Measurements from ENCODE around the gene LRRC1. TPM values are rescaled to one million over a fixed set of nuclear protein-coding genes. Genes with fewer than 3 reads are reported as not detected.

The LRRC1 gene
- total and polyA plus RNA-seq, 2 donors (not counting 3 experiments of a cell fraction or from before 2014, with no cell fraction given) = 5.6 to 11.7 TPM

DNA sequence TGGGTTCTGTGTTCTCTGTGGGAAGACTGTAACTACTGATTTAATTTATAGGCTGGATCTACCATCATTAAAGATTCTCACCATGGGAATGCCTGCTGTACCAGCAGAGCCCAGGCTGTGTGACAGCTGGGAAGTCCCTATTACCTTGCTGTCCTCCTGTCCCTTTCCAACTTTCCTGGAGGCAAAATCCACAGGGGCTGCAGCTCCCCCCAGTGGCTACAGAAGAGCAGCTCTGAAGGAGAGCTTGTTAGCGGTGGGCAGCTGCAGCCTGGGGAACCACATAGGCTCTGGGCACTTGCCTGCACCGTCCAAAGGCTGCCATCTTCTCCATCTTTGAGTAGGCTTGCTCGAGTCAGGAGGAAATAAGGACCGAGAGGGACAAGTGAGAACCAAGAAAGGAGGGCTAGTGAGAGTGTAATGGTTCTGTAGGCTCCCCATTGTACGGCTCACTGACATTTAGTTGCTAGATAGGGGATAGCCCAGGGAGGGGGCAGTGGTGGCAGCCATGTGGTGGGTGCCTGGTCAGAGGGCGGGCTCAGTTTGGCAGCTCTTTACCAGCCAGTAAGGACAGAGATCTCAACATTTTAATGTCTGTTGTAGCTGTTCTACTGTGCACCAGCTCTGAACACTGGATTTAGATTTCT lies 161.4 kb downstream of the LRRC1 start:
- DNase-seq (ENCODE audit: low read depth, low spot score) = peak; percentile 83
- no peak for TF ChIP-seq MAX (IDR thresholded peaks at IDR 0.05; ENCODE audit: insufficient read depth, insufficient read length)
- TF ChIP-seq, protein P1, sequence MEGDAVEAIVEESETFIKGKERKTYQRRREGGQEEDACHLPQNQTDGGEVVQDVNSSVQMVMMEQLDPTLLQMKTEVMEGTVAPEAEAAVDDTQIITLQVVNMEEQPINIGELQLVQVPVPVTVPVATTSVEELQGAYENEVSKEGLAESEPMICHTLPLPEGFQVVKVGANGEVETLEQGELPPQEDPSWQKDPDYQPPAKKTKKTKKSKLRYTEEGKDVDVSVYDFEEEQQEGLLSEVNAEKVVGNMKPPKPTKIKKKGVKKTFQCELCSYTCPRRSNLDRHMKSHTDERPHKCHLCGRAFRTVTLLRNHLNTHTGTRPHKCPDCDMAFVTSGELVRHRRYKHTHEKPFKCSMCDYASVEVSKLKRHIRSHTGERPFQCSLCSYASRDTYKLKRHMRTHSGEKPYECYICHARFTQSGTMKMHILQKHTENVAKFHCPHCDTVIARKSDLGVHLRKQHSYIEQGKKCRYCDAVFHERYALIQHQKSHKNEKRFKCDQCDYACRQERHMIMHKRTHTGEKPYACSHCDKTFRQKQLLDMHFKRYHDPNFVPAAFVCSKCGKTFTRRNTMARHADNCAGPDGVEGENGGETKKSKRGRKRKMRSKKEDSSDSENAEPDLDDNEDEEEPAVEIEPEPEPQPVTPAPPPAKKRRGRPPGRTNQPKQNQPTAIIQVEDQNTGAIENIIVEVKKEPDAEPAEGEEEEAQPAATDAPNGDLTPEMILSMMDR (IDR thresholded peaks at IDR 0.05; ENCODE audit: extremely low read depth in 1 of 2, insufficient read depth in 1 of 2, low read depth in 1 of 2, low read length in 2 of 2) = peak; percentile 62 to 92
- Histone ChIP-seq H3K27me3 (ENCODE audit: control insufficient read depth in 2 of 2, insufficient read depth in 2 of 2, low read length in 2 of 2) (no peaks in the 10 kb centered on the region), H3K4me2 (ENCODE audit: insufficient read depth, low read length) (no peak overlapping the region), H3K4me3 (replicated peaks in 1 of 3; ENCODE audit: insufficient read depth in 1 of 3, low read depth in 1 of 3, low read length in 3 of 3) (no peak overlapping the region), H3K27ac (ENCODE audit: insufficient read depth, low read depth, low read length) (no peak overlapping the region), H3K79me2 (ENCODE audit: control insufficient read depth, insufficient read depth, low read length) (no peaks in the 10 kb centered on the region), H4K20me1 (replicated peaks; ENCODE audit: control insufficient read depth, extremely low read depth, insufficient read depth, low read length) (no peaks in the 10 kb centered on the region), H3K4me1 (ENCODE audit: control insufficient read depth, extremely low read depth, insufficient read depth, low read length) (no peaks in the 10 kb centered on the region), H3K36me3 (ENCODE audit: control insufficient read depth in 2 of 2, extremely low read depth in 1 of 2, insufficient read depth in 2 of 2, low read length in 2 of 2) (no peaks in the 10 kb centered on the region), H2AFZ (ENCODE audit: low read depth, low read length) (no peak overlapping the region), H3K9ac (replicated peaks; ENCODE audit: extremely low read depth, insufficient read depth, low read length) (no peak overlapping the region), H3K9me3 (replicated peaks; ENCODE audit: control insufficient read depth, insufficient read depth, low read length) (no peaks in the 10 kb centered on the region), H3K9me1 (replicated peaks; ENCODE audit: control insufficient read depth, extremely low read depth, insufficient read depth, low read length) (no peaks in the 10 kb centered on the region)
- intact Hi-C loops (cut with micrococcal nuclease) (loop anchor here (1.0 to 5.0 kb wide), 5 partner anchors 84 to 463 kb away; no protein-coding TSS in a partner anchor), dilution Hi-C loops (cut with MboI; ENCODE audit: extremely low pct_ligation_motif_present, low sequenced_read_pairs) (no loop called here)
- CTCF ChIA-PET = interaction anchor here (0.5 to 8.7 kb wide), 65 partner anchors 9 to 1321 kb away, joined by 3 to 319 read pairs (median 5); partner anchors contain the start of genes GCLC and LRRC1
- POLR2A ChIA-PET = interaction anchor here (1.0 to 1.7 kb wide), 3 partner anchors 162 to 237 kb away, joined by 3 to 18 read pairs (median 3); partner anchors contain the start of gene LRRC1
- peak; percentile 74 for FAIRE-seq
- BruUV-seq (replicated peaks) = no TSS peak

DNA sequence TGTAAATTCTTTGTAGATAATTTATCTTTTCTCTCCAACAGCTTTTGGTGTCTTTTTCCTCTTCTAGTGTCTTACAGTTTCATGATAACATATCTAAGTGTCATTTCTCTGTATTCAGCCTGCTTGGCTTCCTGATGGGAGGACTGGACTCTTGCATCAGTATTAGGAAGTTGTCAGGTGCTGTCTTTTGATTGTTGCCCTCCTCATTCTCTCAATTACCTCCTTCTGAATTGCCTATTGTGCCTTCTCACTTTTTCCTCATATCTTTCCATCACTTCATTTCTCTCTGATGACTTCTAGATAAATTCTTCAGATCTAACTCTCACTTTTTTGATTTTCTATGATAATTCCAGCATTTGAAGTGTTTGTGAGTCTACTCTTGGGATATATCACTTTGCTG lies 162.0 kb downstream of the LRRC1 start:
- Histone ChIP-seq H3K4me1 (ENCODE audit: control insufficient read depth, extremely low read depth, insufficient read depth, low read length) (no peaks in the 10 kb centered on the region), H3K9me1 (replicated peaks; ENCODE audit: control insufficient read depth, extremely low read depth, insufficient read depth, low read length) (no peaks in the 10 kb centered on the region), H3K79me2 (ENCODE audit: control insufficient read depth, insufficient read depth, low read length) (no peaks in the 10 kb centered on the region), H3K27me3 (ENCODE audit: control insufficient read depth in 2 of 2, insufficient read depth in 2 of 2, low read length in 2 of 2) (no peaks in the 10 kb centered on the region), H3K4me3 (replicated peaks in 1 of 3; ENCODE audit: insufficient read depth in 1 of 3, low read depth in 1 of 3, low read length in 3 of 3) (no peak overlapping the region), H3K9me3 (replicated peaks; ENCODE audit: control insufficient read depth, insufficient read depth, low read length) (no peaks in the 10 kb centered on the region), H3K36me3 (ENCODE audit: control insufficient read depth in 2 of 2, extremely low read depth in 1 of 2, insufficient read depth in 2 of 2, low read length in 2 of 2) (no peaks in the 10 kb centered on the region), H3K27ac (ENCODE audit: insufficient read depth, low read depth, low read length) (no peak overlapping the region), H4K20me1 (replicated peaks; ENCODE audit: control insufficient read depth, extremely low read depth, insufficient read depth, low read length) (no peaks in the 10 kb centered on the region), H2AFZ (ENCODE audit: low read depth, low read length) (no peak overlapping the region), H3K4me2 (ENCODE audit: insufficient read depth, low read length) (no peak overlapping the region), H3K9ac (replicated peaks; ENCODE audit: extremely low read depth, insufficient read depth, low read length) (no peak overlapping the region)
- dilution Hi-C loops (cut with MboI; ENCODE audit: extremely low pct_ligation_motif_present, low sequenced_read_pairs) (no loop called here), intact Hi-C loops (cut with micrococcal nuclease) (loop anchor here (1.0 to 5.0 kb wide), 5 partner anchors 85 to 464 kb away; no protein-coding TSS in a partner anchor)
- no TSS peak for BruUV-seq (replicated peaks)
- TF ChIP-seq POLR2A (IDR thresholded peaks at IDR 0.05; ENCODE audit: low read depth, low read length) = no peak
- no peak for TF ChIP-seq GATA2 (IDR thresholded peaks at IDR 0.05; ENCODE audit: insufficient read depth, insufficient read length, low read depth, low read length)
- TF ChIP-seq POLR2AphosphoS5 (IDR thresholded peaks at IDR 0.05; ENCODE audit: insufficient read depth, low read depth, low read length) = no peak
- TF ChIP-seq, protein P1 (IDR thresholded peaks at IDR 0.05; ENCODE audit: extremely low read depth in 1 of 2, insufficient read depth in 1 of 2, low read depth in 1 of 2, low read length in 2 of 2) = no peak
- TF ChIP-seq EZH2 (IDR thresholded peaks at IDR 0.05; ENCODE audit: borderline replicate concordance, low read depth, low read length, severe bottlenecking) = no peak
- TF ChIP-seq MYC (IDR thresholded peaks at IDR 0.05; ENCODE audit: low read depth, low read length) = no peak
- no peak for TF ChIP-seq FOS (IDR thresholded peaks at IDR 0.05; ENCODE audit: borderline replicate concordance, insufficient read depth, low read length)
- no peak for TF ChIP-seq JUN (IDR thresholded peaks at IDR 0.05; ENCODE audit: borderline replicate concordance, insufficient read depth, insufficient read length, low read depth)
- no peak for TF ChIP-seq MAX (IDR thresholded peaks at IDR 0.05; ENCODE audit: insufficient read depth, insufficient read length)
- DNase-seq (ENCODE audit: low read depth, low spot score) (no peak), FAIRE-seq (no peak)
- POLR2A ChIA-PET = interaction anchor here (1.7 kb wide), 1 partner anchor 163 kb away, joined by 18 read pairs; the partner anchor contains the start of gene LRRC1
- CTCF ChIA-PET = interaction anchor here (0.5 to 8.7 kb wide), 47 partner anchors 9 to 1112 kb away, joined by 3 to 319 read pairs (median 8); partner anchors contain the start of gene LRRC1
